Measurements from ENCODE around the gene NPW.
A peak's percentile ranks its signal among the peaks of the same experiment; 100 is the strongest.
"Not testable (repeated sequence)": the region's sequence is repeated elsewhere in the genome, so short reads cannot be mapped to it uniquely, and the experiment has no call there.

NPW gene

GRCh38 chr16:2028620-2029220 is 9.1 kb downstream of the NPW start:
- no peak for TF ChIP-seq CTCF (IDR thresholded peaks at IDR 0.05; ENCODE audit: low read depth, low read length, missing control alignments)
- no peak overlapping the region for H3K4me3 ChIP-seq (replicated peaks; ENCODE audit: low read depth, low read length)
- no peak for DNase-seq (ENCODE audit: extremely low read depth, low read depth)

- no peak for DNase-seq (ENCODE audit: extremely low read depth, low read depth)
- no peak overlapping the region for H3K4me3 ChIP-seq (replicated peaks; ENCODE audit: low read depth, low read length)
- TF ChIP-seq CTCF (IDR thresholded peaks at IDR 0.05; ENCODE audit: low read depth, low read length, missing control alignments) = no peak
Observed at GRCh38 chr16:2029350-2029749, 9.8 kb downstream of the NPW start.

- DNase-seq (ENCODE audit: extremely low read depth, low read depth) = no peak
- H3K4me3 ChIP-seq (replicated peaks; ENCODE audit: low read depth, low read length) = no peak overlapping the region
- no peak for TF ChIP-seq CTCF (IDR thresholded peaks at IDR 0.05; ENCODE audit: low read depth, low read length, missing control alignments)
Observed at GRCh38 chr16:2030036-2030435, 10.5 kb downstream of the NPW start.

- DNase-seq (ENCODE audit: extremely low read depth, low read depth) = no peak
- TF ChIP-seq CTCF (IDR thresholded peaks at IDR 0.05; ENCODE audit: low read depth, low read length, missing control alignments) = no peak
Observed at GRCh38 chr16:2031081-2031577, 11.5 kb downstream of the NPW start.

GRCh38 chr16:2032285-2033056 is 12.9 kb downstream of the NPW start:
- no peak for DNase-seq (ENCODE audit: extremely low read depth, low read depth)
- peak overlapping the region; percentile 14 for H3K4me3 ChIP-seq (replicated peaks; ENCODE audit: low read depth, low read length)
- TF ChIP-seq CTCF (IDR thresholded peaks at IDR 0.05; ENCODE audit: low read depth, low read length, missing control alignments) = no peak

More at GRCh38 chr16:2031081-2031577, 11.5 kb downstream of the NPW start:
- H3K4me3 ChIP-seq (replicated peaks; ENCODE audit: low read depth, low read length) = no peak overlapping the region

- TF ChIP-seq CTCF (IDR thresholded peaks at IDR 0.05; ENCODE audit: low read depth, low read length, missing control alignments) = no peak
- peak overlapping the region; percentile 14 for H3K4me3 ChIP-seq (replicated peaks; ENCODE audit: low read depth, low read length)
- DNase-seq (ENCODE audit: extremely low read depth, low read depth) = no peak
Observed at GRCh38 chr16:2033057-2033908, 13.7 kb downstream of the NPW start.

- H3K4me3 ChIP-seq (replicated peaks; ENCODE audit: low read depth, low read length) = peak overlapping the region; percentile 14
- not testable (repeated sequence) for DNase-seq (ENCODE audit: extremely low read depth, low read depth)
Observed at GRCh38 chr16:2033909-2034695, 14.5 kb downstream of the NPW start.
